Tibial artery (tissue), 4 donors: ENCODE measurements around the gene SH3RF3.

Experiments
- DNase-seq, 2 donors: peaks; one replicate each; pipeline ENCODE4 v3.0.0-alpha.2; 2019
- H3K27ac ChIP-seq, 2 donors: fragments of 200-600 bp; sonication (generic) in 1 of 2; 1 replicate in 1 of 2; 2 replicates in 1 of 2; pipeline ENCODE4 v1.5.1; 2018 to 2019; ENCODE audit warnings: mild to moderate bottlenecking in 1 of 2
- H3K27me3 ChIP-seq, 2 donors: fragments of 200-600 bp; sonication (generic) in 1 of 2; one replicate each; pipeline versions ENCODE4 v1.5.1 to v1.6.0; 2016 to 2019
- H3K36me3 ChIP-seq, 3 donors: fragments of 200-600 bp; sonication (generic) in 2 of 3; one replicate each; pipeline ENCODE4 v1.5.1; 2016 to 2019; ENCODE audit warnings: mild to moderate bottlenecking in 2 of 3
- H3K4me1 ChIP-seq, 4 donors: fragments of 200-600 bp; sonication (generic) in 2 of 4; 1 replicate in 3 of 4; 2 replicates in 1 of 4; pipeline ENCODE4 v1.5.1; 2016 to 2019
- H3K4me3 ChIP-seq, 2 donors: fragments of 200-600 bp; sonication (generic) in 1 of 2; 1 replicate in 1 of 2; 2 replicates in 1 of 2; pipeline ENCODE4 v1.5.1; 2018 to 2019; ENCODE audit warnings: mild to moderate bottlenecking in 2 of 2
- H3K9me3 ChIP-seq, 3 donors: fragments of 200-600 bp; sonication (generic) in 1 of 3; one replicate each; pipeline ENCODE4 v1.5.1; 2016 to 2019
- CTCF ChIP-seq, 2 experiments: fragments of 200-600 bp in 1 of 2; fragments of 450-650 bp in 1 of 2; IDR thresholded peaks; one replicate each; pipeline ENCODE4 v1.5.1; 2017 to 2019; ENCODE audit warnings: antibody characterized with exemption in 2 of 2, mild to moderate bottlenecking in 1 of 2, moderate library complexity in 1 of 2
- intact Hi-C: fragments of 100-400 bp; cut with DNase I; formaldehyde crosslinking; loops from one replicate; pipeline ENCODE4 v1.15.0; 2023; ENCODE audit warnings: low total_unique reads

The SH3RF3 gene

DNA sequence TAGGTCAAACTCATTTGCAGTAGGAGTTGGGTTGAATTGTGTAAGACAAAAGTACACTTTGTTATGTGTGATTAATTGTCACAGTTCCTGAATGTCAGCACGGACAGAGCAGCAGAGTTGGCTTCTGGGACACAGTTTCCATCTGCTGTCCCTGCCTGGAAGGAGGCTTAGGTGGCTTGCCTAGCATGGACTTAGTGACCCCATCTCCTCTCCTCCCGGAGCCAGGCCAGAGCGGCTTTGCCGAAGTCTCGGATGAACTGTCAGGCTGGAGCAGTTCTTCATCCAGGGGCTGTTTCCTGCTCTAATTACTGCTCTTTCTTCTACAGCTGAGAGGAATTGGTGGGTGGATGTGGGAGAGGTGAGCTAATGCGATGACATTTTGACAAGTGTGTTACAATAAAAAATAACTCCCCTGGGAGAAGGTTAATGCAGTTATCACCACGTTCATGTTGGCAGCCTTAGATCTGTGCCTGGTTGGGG is 102.0 kb downstream of the SH3RF3 start:
- no peak overlapping the region for H3K4me3 ChIP-seq
- peaks cover 0 to 44% (median 16%) of the 10 kb centered on the region in 4 donors for H3K4me1 ChIP-seq
- TF ChIP-seq CTCF (IDR thresholded peaks at IDR 0.05): no peak
- intact Hi-C loops: no loop called here
- no peak for DNase-seq
- H3K27me3 ChIP-seq: no peaks in the 10 kb centered on the region
- H3K9me3 ChIP-seq: no peaks in the 10 kb centered on the region
- peak overlapping the region in 1 of 2 donors; percentile 12 for H3K27ac ChIP-seq
- H3K36me3 ChIP-seq: no peaks in the 10 kb centered on the region

DNA sequence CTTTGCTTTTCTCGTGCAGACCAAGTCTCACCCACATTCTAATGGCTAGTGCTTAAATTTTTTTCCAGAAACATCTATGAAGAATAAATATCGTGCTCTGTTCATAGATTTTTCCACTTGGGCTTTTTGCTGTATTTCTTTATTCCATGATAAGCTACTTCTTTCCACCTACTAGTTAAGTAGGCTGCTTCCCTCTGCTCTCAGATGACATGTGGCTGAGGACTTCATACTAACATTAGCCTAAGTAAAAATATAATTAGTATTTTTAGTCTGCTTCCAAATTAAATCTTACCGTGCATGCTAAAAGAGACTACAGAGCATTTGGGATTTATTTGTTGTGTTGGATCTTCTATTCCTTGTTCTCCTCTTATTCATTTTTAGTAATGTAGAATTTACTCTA is 102.4 kb downstream of the SH3RF3 start:
- DNase-seq: no peak
- H3K4me3 ChIP-seq: no peak overlapping the region
- no peaks in the 10 kb centered on the region for H3K27me3 ChIP-seq
- H3K4me1 ChIP-seq: peaks cover 0 to 46% (median 20%) of the 10 kb centered on the region in 4 donors
- no peaks in the 10 kb centered on the region for H3K9me3 ChIP-seq
- TF ChIP-seq CTCF (IDR thresholded peaks at IDR 0.05): no peak
- no peaks in the 10 kb centered on the region for H3K36me3 ChIP-seq
- no peak overlapping the region for H3K27ac ChIP-seq
- intact Hi-C loops: no loop called here

- H3K27ac ChIP-seq: no peak overlapping the region
- no peaks in the 10 kb centered on the region for H3K9me3 ChIP-seq
- no peak for TF ChIP-seq CTCF (IDR thresholded peaks at IDR 0.05)
- no peaks in the 10 kb centered on the region for H3K36me3 ChIP-seq
- H3K4me1 ChIP-seq: peaks cover 0 to 54% (median 25%) of the 10 kb centered on the region in 4 donors
- H3K27me3 ChIP-seq: no peaks in the 10 kb centered on the region
- no peak overlapping the region for H3K4me3 ChIP-seq
- DNase-seq: no peak
- intact Hi-C loops: no loop called here
These were observed 103.1 kb downstream of the SH3RF3 start for GRCh38 chr2:109231996-109232705.

DNA sequence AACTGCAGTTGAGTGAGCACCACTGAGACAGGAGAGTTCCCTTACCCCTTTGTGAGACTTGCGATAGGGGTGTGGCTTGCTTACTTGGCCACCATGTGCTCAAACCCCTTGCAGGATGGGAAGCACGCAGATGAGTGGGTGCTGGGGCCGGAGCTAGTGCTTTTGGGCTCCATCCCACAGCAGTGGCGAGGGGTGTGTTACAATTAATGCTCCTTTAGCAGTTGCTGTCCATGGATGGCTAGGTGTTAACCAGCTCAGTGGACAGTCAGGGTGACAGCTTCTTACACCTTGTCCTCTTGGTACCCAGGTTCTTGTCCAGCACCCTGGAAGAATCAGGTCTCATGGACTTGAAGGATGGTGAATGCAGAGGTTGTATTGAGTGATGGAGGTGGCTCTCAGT is 103.9 kb downstream of the SH3RF3 start:
- DNase-seq: no peak
- no peak for TF ChIP-seq CTCF (IDR thresholded peaks at IDR 0.05)
- Histone ChIP-seq H3K4me3 (no peak overlapping the region), H3K27me3 (no peaks in the 10 kb centered on the region), H3K9me3 (no peaks in the 10 kb centered on the region), H3K27ac (no peak overlapping the region), H3K36me3 (no peaks in the 10 kb centered on the region), H3K4me1 (peaks cover 0 to 60% (median 25%) of the 10 kb centered on the region in 4 donors)
- intact Hi-C loops: no loop called here

GRCh38 chr2:109233643-109234042 is 104.6 kb downstream of the SH3RF3 start:
- Histone ChIP-seq H3K27me3 (no peaks in the 10 kb centered on the region), H3K9me3 (no peaks in the 10 kb centered on the region), H3K27ac (no peak overlapping the region), H3K4me1 (peaks cover 0 to 59% (median 26%) of the 10 kb centered on the region in 4 donors), H3K36me3 (no peaks in the 10 kb centered on the region), H3K4me3 (no peak overlapping the region)
- TF ChIP-seq CTCF (IDR thresholded peaks at IDR 0.05): no peak
- no peak for DNase-seq
- intact Hi-C loops: no loop called here
